GM23338 (cell line): Measurements from ENCODE around the gene ZFYVE21. TPM values are rescaled to one million over a fixed set of nuclear protein-coding genes. Genes with fewer than 3 reads are reported as not detected.

Experiments
- ATAC-seq: fragments of 200-7000 bp; cut with Tn5 transposase; 3 replicates; pipeline ENCODE4 v1.9.1; 2020
- DNase-seq: peaks from one replicate; pipeline ENCODE4 v3.0.0-alpha.2; 2015; ENCODE audit warnings: low spot score
- H2AFZ ChIP-seq: fragments of 200-600 bp; sonication (generic); 2 replicates; pipeline ENCODE4 v1.8.0; 2016; ENCODE audit warnings: antibody characterized with exemption, mild to moderate bottlenecking, moderate library complexity
- H3F3A ChIP-seq: fragments of 200-600 bp; sonication (generic); replicated peaks from 2 replicates; pipeline ENCODE4 v1.8.0; 2017; ENCODE audit warnings: antibody characterized with exemption, mixed run types, low read depth
- H3K27ac ChIP-seq: fragments of 200-600 bp; sonication (generic); 2 replicates; pipeline ENCODE4 v1.6.1; 2016; ENCODE audit warnings: low read depth
- H3K27me3 ChIP-seq: fragments of 200-600 bp; sonication (generic); 2 replicates; pipeline ENCODE4 v1.8.0; 2016; ENCODE audit warnings: mild to moderate bottlenecking, mixed run types, moderate library complexity; ENCODE audit not compliant: insufficient read depth
- H3K36me3 ChIP-seq: fragments of 200-600 bp; sonication (generic); 2 replicates; pipeline ENCODE4 v1.8.0; 2016; ENCODE audit warnings: mild to moderate bottlenecking; ENCODE audit not compliant: insufficient read depth
- H3K4me1 ChIP-seq: fragments of 200-600 bp; sonication (generic); 2 replicates; pipeline ENCODE4 v1.8.0; 2016; ENCODE audit warnings: mild to moderate bottlenecking, moderate library complexity; ENCODE audit not compliant: insufficient read depth
- H3K4me2 ChIP-seq: fragments of 200-600 bp; sonication (generic); 2 replicates; pipeline ENCODE4 v1.7.1; 2017; ENCODE audit warnings: mixed run types
- H3K4me3 ChIP-seq: fragments of 200-600 bp; sonication (generic); 2 replicates; pipeline ENCODE4 v1.6.1; 2016; ENCODE audit warnings: mixed run types
- H3K79me2 ChIP-seq: fragments of 200-600 bp; sonication (generic); replicated peaks from 2 replicates; pipeline ENCODE4 v1.8.0; 2017; ENCODE audit warnings: mild to moderate bottlenecking; ENCODE audit not compliant: insufficient read depth
- H3K9me2 ChIP-seq: fragments of 200-600 bp; sonication (generic); 2 replicates; pipeline ENCODE4 v1.8.0; 2017; ENCODE audit not compliant: insufficient read depth
- H4K20me1 ChIP-seq: fragments of 200-600 bp; sonication (generic); replicated peaks from 2 replicates; pipeline ENCODE4 v1.8.0; 2017; ENCODE audit warnings: mild to moderate bottlenecking; ENCODE audit not compliant: insufficient read depth
- H3K27ac Mint-ChIP-seq: 2 replicates; pipeline ENCODE4 v1.8.0; 2020; ENCODE audit warnings: inconsistent platforms, mild to moderate bottlenecking, moderate library complexity, mixed read lengths
- H3K27me3 Mint-ChIP-seq: 3 replicates; pipeline ENCODE4 v1.8.0; 2022; ENCODE audit warnings: low read depth, mild to moderate bottlenecking, moderate library complexity, mixed read lengths, inconsistent platforms; ENCODE audit not compliant: insufficient read depth, poor library complexity
- H3K36me3 Mint-ChIP-seq: 3 replicates; pipeline ENCODE4 v1.8.0; 2021; ENCODE audit warnings: low read depth, mild to moderate bottlenecking, inconsistent platforms, moderate library complexity, mixed read lengths
- H3K4me1 Mint-ChIP-seq: 3 replicates; pipeline ENCODE4 v1.8.0; 2020; ENCODE audit warnings: mild to moderate bottlenecking, inconsistent platforms, mixed read lengths
- H3K4me3 Mint-ChIP-seq: 3 replicates; pipeline ENCODE4 v1.8.0; 2021; ENCODE audit warnings: moderate library complexity, mild to moderate bottlenecking, inconsistent platforms, mixed read lengths
- H3K9me3 Mint-ChIP-seq: 3 replicates; pipeline ENCODE4 v1.8.0; 2020; ENCODE audit warnings: moderate library complexity, mild to moderate bottlenecking, inconsistent platforms, mixed read lengths
- CREB1 ChIP-seq: fragments of 250-450 bp; sonication (Bioruptor Pico); IDR thresholded peaks from 2 replicates; pipeline ENCODE4 v1.5.0; 2020; ENCODE audit warnings: low read depth, mild to moderate bottlenecking, moderate library complexity
- CTCF ChIP-seq, 2 experiments: fragments of 200-600 bp in 1 of 2; sonication (generic) in 1 of 2; conservative IDR thresholded peaks; 2 replicates each; pipeline versions ENCODE4 v1.5.1 to v1.6.1; 2016 to 2017; ENCODE audit warnings: antibody characterized with exemption in 2 of 2, low read depth in 2 of 2, mild to moderate bottlenecking in 2 of 2, moderate library complexity in 1 of 2
- ETS1 ChIP-seq: IDR thresholded peaks from 2 replicates; pipeline ENCODE4 v1.6.1; 2016; ENCODE audit warnings: antibody characterized with exemption
- POLR2AphosphoS5 ChIP-seq: IDR thresholded peaks from 2 replicates; pipeline ENCODE4 v1.6.1; 2016; ENCODE audit warnings: antibody characterized with exemption, low read depth
- REST ChIP-seq: IDR thresholded peaks from one replicate; pipeline ENCODE4 v1.6.1; 2018; ENCODE audit warnings: antibody characterized with exemption; ENCODE audit not compliant: unreplicated experiment
- STAT1 ChIP-seq: IDR thresholded peaks from one replicate; pipeline ENCODE4 v1.6.1; 2016; ENCODE audit warnings: antibody characterized with exemption; ENCODE audit not compliant: unreplicated experiment
- ZNF114 ChIP-seq: fragments of 250-450 bp; sonication (Bioruptor Pico); IDR thresholded peaks from 2 replicates; pipeline ENCODE4 v1.5.0; 2020; ENCODE audit warnings: mild to moderate bottlenecking, moderate library complexity
- ZNF462 ChIP-seq: fragments of 250-450 bp; sonication (Bioruptor Pico); IDR thresholded peaks from 2 replicates; pipeline ENCODE4 v1.5.0; 2020; ENCODE audit warnings: mild to moderate bottlenecking, moderate library complexity
- polyA plus RNA-seq: library from polyadenylated mRNA; unstranded; fragments of >200 nt; fragmentation: Nextera tagmentation; extraction: Ambion mirVana; gene quantifications from 2 replicates; pipeline ENCODE4 v1.2.1, GENCODE V29; 2016
- total RNA-seq: library from RNA; depleted of rRNA; stranded (reverse); fragments of >200 nt; shearing (Covaris generic); gene quantifications from 2 replicates; pipeline ENCODE4 v1.2.3, GENCODE V29; 2014

The ZFYVE21 gene
- total and polyA plus RNA-seq, 2 experiments from 2014 or later, result 88.0 to 89.6 TPM

- TF ChIP-seq CREB1 (CRISPR knock-in tag), result no peak
These were observed 1.3 kb downstream of the ZFYVE21 start (continued) for GRCh38 chr14:103716899-103717411.

- Mint-ChIP-seq H3K4me3 (no peak overlapping the region), H3K36me3 (peaks cover 4% of the 10 kb centered on the region; the same call in 2 of the 3 replicates), H3K27ac (peak overlapping the region; percentile 8; the same call in 1 of the 2 replicates), H3K27me3 (peaks cover 11% of the 10 kb centered on the region), H3K9me3 (no peaks in the 10 kb centered on the region), H3K4me1 (peaks cover 18% of the 10 kb centered on the region)
- Histone ChIP-seq H2AFZ (no peak overlapping the region), H3K36me3 (no peaks in the 10 kb centered on the region), H3K4me1 (peaks cover 3% of the 10 kb centered on the region; the same call in 1 of the 2 replicates), H3K27me3 (no peaks in the 10 kb centered on the region), H3K27ac (no peak overlapping the region), H3K79me2 (peaks cover 89% of the 10 kb centered on the region), H4K20me1 (peaks cover 13% of the 10 kb centered on the region), H3F3A (0 out of 2 replicates have a peak, but pooled peaks cover 4% of the 10 kb centered on the region), H3K4me3 (no peak overlapping the region), H3K4me2 (no peak overlapping the region), H3K9me2 (no peaks in the 10 kb centered on the region)
- DNase-seq (no peak), ATAC-seq (no peak)
- TF ChIP-seq ZNF462 (no peak), ZNF114 (CRISPR knock-in tag) (no peak), REST (no peak), POLR2AphosphoS5 (no peak), CTCF (conservative IDR thresholded peaks at IDR 0.05; ENCODE audit: low read depth in 2 of 2) (no peak), ETS1 (no peak), STAT1 (no peak), CREB1 (CRISPR knock-in tag) (no peak)
These were observed 3.0 kb downstream of the ZFYVE21 start for GRCh38 chr14:103718572-103718971.
